Hematopoietic multipotent progenitor cell treated with erythropoietin and hydrocortisone succinate and interleukin-3 and kit ligand, for 4 days (in vitro differentiated cells): ENCODE results near the gene HCN1.

ENCODE experiments used
- DNase-seq: peaks from one replicate; pipeline ENCODE4 v3.0.0-alpha.2; 2015

HCN1 gene

GRCh38 chr5:45279109-45279508 lies 417.1 kb downstream of the HCN1 start:
- no peak for DNase-seq

- DNase-seq = no peak
Observed at GRCh38 chr5:45277860-45278259, 418.3 kb downstream of the HCN1 start.

- DNase-seq = no peak
Observed at GRCh38 chr5:45274241-45274640, 421.9 kb downstream of the HCN1 start.

- DNase-seq = no peak
Observed at GRCh38 chr5:45271626-45272025, 424.6 kb downstream of the HCN1 start.

- DNase-seq = no peak
Observed at GRCh38 chr5:45264447-45264846, 431.7 kb downstream of the HCN1 start.

- DNase-seq = no peak
Observed at GRCh38 chr5:45262061-45262590, 434.1 kb downstream of the HCN1 start.

GRCh38 chr5:45261125-45261524 lies 435.1 kb downstream of the HCN1 start:
- no peak for DNase-seq

GRCh38 chr5:45260292-45260691 lies 435.9 kb downstream of the HCN1 start:
- no peak for DNase-seq

GRCh38 chr5:45252978-45253377 lies 443.2 kb downstream of the HCN1 start:
- DNase-seq = no peak

- no peak for DNase-seq
Observed at GRCh38 chr5:45252541-45252940, 443.6 kb downstream of the HCN1 start.

GRCh38 chr5:45225571-45226031 lies 470.6 kb downstream of the HCN1 start:
- no peak for DNase-seq

- no peak for DNase-seq
Observed at GRCh38 chr5:45205403-45205961, 490.7 kb downstream of the HCN1 start.
